GM19240 (cell line): Measurements from ENCODE around the gene CAMK2G.
A peak's percentile ranks its signal among the peaks of the same experiment; 100 is the strongest.
"Not testable (repeated sequence)": the region's sequence is repeated elsewhere in the genome, so short reads cannot be mapped to it uniquely, and the experiment has no call there.

Experiments used
- DNase-seq: peaks from one replicate; pipeline ENCODE4 v3.0.0; 2011; ENCODE audit warnings: low spot score; ENCODE audit not compliant: insufficient read length

The CAMK2G gene

GRCh38 chr10:73874267-73875138 is at the start of gene CAMK2G:
TSS of gene CAMK2G (minus strand) at chr10:73874555. CDS start at chr10:73874461, 94 bp downstream.
- peak; percentile 94 for DNase-seq

GRCh38 chr10:73922864-73923133 is 48.4 kb upstream of the CAMK2G start:
- no peak for DNase-seq

- no peak for DNase-seq
Observed at GRCh38 chr10:73922007-73922863, 47.9 kb upstream of the CAMK2G start.

GRCh38 chr10:73920089-73920488 is 45.7 kb upstream of the CAMK2G start:
- DNase-seq = no peak

- DNase-seq = not testable (repeated sequence)
Observed at GRCh38 chr10:73919481-73919880, 45.1 kb upstream of the CAMK2G start.

GRCh38 chr10:73917566-73918305 is 43.4 kb upstream of the CAMK2G start:
- no peak for DNase-seq

GRCh38 chr10:73916761-73917470 is 42.6 kb upstream of the CAMK2G start:
- no peak for DNase-seq

GRCh38 chr10:73915206-73915851 is 41.0 kb upstream of the CAMK2G start:
- no peak for DNase-seq

GRCh38 chr10:73914036-73914435 is 39.7 kb upstream of the CAMK2G start:
- no peak for DNase-seq

- no peak for DNase-seq
Observed at GRCh38 chr10:73911553-73912004, 37.2 kb upstream of the CAMK2G start.

- DNase-seq = no peak
Observed at GRCh38 chr10:73910764-73911552, 36.6 kb upstream of the CAMK2G start, which contains the start of gene PLAU. TSS of gene PLAU (plus strand) at chr10:73911132. CDS start at chr10:73911556, 424 bp downstream.

- no peak for DNase-seq
Observed at GRCh38 chr10:73910401-73910763, 36.0 kb upstream of the CAMK2G start.

- DNase-seq = no peak
Observed at GRCh38 chr10:73909540-73910115, 35.3 kb upstream of the CAMK2G start.

- DNase-seq = peak; percentile 26
Observed at GRCh38 chr10:73908853-73909539, 34.6 kb upstream of the CAMK2G start.

- DNase-seq = no peak
Observed at GRCh38 chr10:73907841-73908517, 33.6 kb upstream of the CAMK2G start.

GRCh38 chr10:73906524-73907447 is 32.4 kb upstream of the CAMK2G start:
- DNase-seq = no peak
